GM21717 (cell line): Measurements from ENCODE around the gene AQP12A.
"Not testable (repeated sequence)": the region's sequence is repeated elsewhere in the genome, so short reads cannot be mapped to it uniquely, and the experiment has no call there.

Experiments used
- ATAC-seq: cut with Tn5 transposase; IDR thresholded peaks from one replicate; pipeline ENCODE4 v1.9.1; 2021; ENCODE audit warnings: mild to moderate bottlenecking, moderate library complexity; ENCODE audit not compliant: unreplicated experiment

AQP12A gene

GRCh38 chr2:240659883-240660282, 31.8 kb upstream of the AQP12A start:
- not testable (repeated sequence) for ATAC-seq

GRCh38 chr2:240662681-240663080, 29.0 kb upstream of the AQP12A start:
- no peak for ATAC-seq

- ATAC-seq: no peak
Observed at GRCh38 chr2:240663546-240664190, 28.0 kb upstream of the AQP12A start.

GRCh38 chr2:240664622-240665021, 27.0 kb upstream of the AQP12A start:
- ATAC-seq: no peak

- ATAC-seq: no peak
Observed at GRCh38 chr2:240670402-240670801, 21.3 kb upstream of the AQP12A start.

- ATAC-seq: no peak
Observed at GRCh38 chr2:240670950-240671349, 20.7 kb upstream of the AQP12A start.

GRCh38 chr2:240672076-240672700, 19.5 kb upstream of the AQP12A start:
- no peak for ATAC-seq

- ATAC-seq: no peak
Observed at GRCh38 chr2:240672701-240673190, 18.9 kb upstream of the AQP12A start.

- not testable (repeated sequence) for ATAC-seq
Observed at GRCh38 chr2:240674461-240675184, 17.0 kb upstream of the AQP12A start.

GRCh38 chr2:240675345-240675744, 16.3 kb upstream of the AQP12A start:
- not testable (repeated sequence) for ATAC-seq

- not testable (repeated sequence) for ATAC-seq
Observed at GRCh38 chr2:240678043-240678442, 13.6 kb upstream of the AQP12A start.

- ATAC-seq: not testable (repeated sequence)
Observed at GRCh38 chr2:240678909-240679308, 12.8 kb upstream of the AQP12A start.

GRCh38 chr2:240680185-240680584, 11.5 kb upstream of the AQP12A start:
- ATAC-seq: not testable (repeated sequence)

- not testable (repeated sequence) for ATAC-seq
Observed at GRCh38 chr2:240682431-240683224, 9.0 kb upstream of the AQP12A start, which contains the start of gene AQP12B. Gene AQP12B, minus strand, starts transcription at chr2:240682885. Its CDS starts 48 bp downstream, at chr2:240682837.

- not testable (repeated sequence) for ATAC-seq
Observed at GRCh38 chr2:240683329-240683979, 8.2 kb upstream of the AQP12A start.

- ATAC-seq: not testable (repeated sequence)
Observed at GRCh38 chr2:240683980-240684728, 7.5 kb upstream of the AQP12A start.

- ATAC-seq: no peak
Observed at GRCh38 chr2:240685771-240686371, 5.8 kb upstream of the AQP12A start.

GRCh38 chr2:240686460-240686859, 5.2 kb upstream of the AQP12A start:
- no peak for ATAC-seq

- no peak for ATAC-seq
Observed at GRCh38 chr2:240687045-240687740, 4.5 kb upstream of the AQP12A start.
